Measurements from ENCODE around the gene MYD88. TPM values are rescaled to one million over a fixed set of nuclear protein-coding genes. Genes with fewer than 3 reads are reported as not detected.

MYD88 gene
- polyA plus RNA-seq, 1 donor (not counting 4 experiments of a cell fraction or from before 2014, with no cell fraction given) = 44.0 TPM

GRCh38 chr3:38121832-38122461 is 16.5 kb upstream of the MYD88 start:
- no peak for FAIRE-seq
- dilution Hi-C loops (cut with MboI; ENCODE audit: extremely low pct_ligation_motif_present, low sequenced_read_pairs) = no loop called here
- H3K36me3 ChIP-seq (ENCODE audit: control insufficient read depth in 2 of 2, extremely low read depth in 1 of 2, insufficient read depth in 2 of 2, low read length in 2 of 2) = peaks cover 35 to 39% of the 10 kb centered on the region in 2 experiments

GRCh38 chr3:38122712-38123290 is 15.7 kb upstream of the MYD88 start:
- no peak for DNase-seq (ENCODE audit: low read depth, low spot score)
- Histone ChIP-seq H3K27me3 (ENCODE audit: control insufficient read depth, extremely low read depth, insufficient read depth, low read length) (no peaks in the 10 kb centered on the region), H3K4me2 (ENCODE audit: control insufficient read depth, extremely low read depth, insufficient read depth, low read depth, low read length) (no peak overlapping the region), H3K9me3 (ENCODE audit: control insufficient read depth, low read depth, low read length) (no peaks in the 10 kb centered on the region), H3K9me1 (ENCODE audit: control insufficient read depth, extremely low read depth, insufficient read depth, low read length) (no peaks in the 10 kb centered on the region), H3K4me1 (ENCODE audit: control insufficient read depth, extremely low read depth, insufficient read depth, low read length) (no peaks in the 10 kb centered on the region), H3K27ac (ENCODE audit: control insufficient read depth, insufficient read depth, low read length) (no peak overlapping the region), H4K20me1 (ENCODE audit: control insufficient read depth, extremely low read depth, insufficient read depth, low read length) (no peaks in the 10 kb centered on the region), H2AFZ (ENCODE audit: control insufficient read depth, low read length) (no peak overlapping the region), H3K79me2 (ENCODE audit: control insufficient read depth, insufficient read depth, low read length) (no peaks in the 10 kb centered on the region), H3K36me3 (ENCODE audit: control insufficient read depth in 2 of 2, extremely low read depth in 1 of 2, insufficient read depth in 2 of 2, low read length in 2 of 2) (peaks cover 42 to 47% of the 10 kb centered on the region in 2 experiments), H3K9ac (ENCODE audit: control insufficient read depth, extremely low read depth, insufficient read depth, low read length) (no peak overlapping the region), H3K4me3 (ENCODE audit: control insufficient read depth in 2 of 3, extremely low read depth in 1 of 3, insufficient read depth in 2 of 3, low read depth in 1 of 3, low read length in 3 of 3) (no peak overlapping the region)
- dilution Hi-C loops (cut with MboI; ENCODE audit: extremely low pct_ligation_motif_present, low sequenced_read_pairs) = no loop called here
- no peak for FAIRE-seq
- TF ChIP-seq CTCF (optimal IDR thresholded peaks at IDR 0.05 in 1 of 3, IDR thresholded peaks at IDR 0.05 in 1 of 3, conservative IDR thresholded peaks at IDR 0.05 in 1 of 3; ENCODE audit: extremely low read depth in 1 of 3, insufficient read depth in 2 of 3, low read length in 3 of 3) (no peak), EZH2 (IDR thresholded peaks at IDR 0.05; ENCODE audit: low read length) (no peak)

More at GRCh38 chr3:38121832-38122461, 16.5 kb upstream of the MYD88 start:
- H4K20me1 ChIP-seq (ENCODE audit: control insufficient read depth, extremely low read depth, insufficient read depth, low read length) = no peaks in the 10 kb centered on the region
- DNase-seq (ENCODE audit: low read depth, low spot score) = no peak
- no peaks in the 10 kb centered on the region for H3K27me3 ChIP-seq (ENCODE audit: control insufficient read depth, extremely low read depth, insufficient read depth, low read length)
- no peak overlapping the region for H3K4me2 ChIP-seq (ENCODE audit: control insufficient read depth, extremely low read depth, insufficient read depth, low read depth, low read length)
- H3K9me3 ChIP-seq (ENCODE audit: control insufficient read depth, low read depth, low read length) = no peaks in the 10 kb centered on the region
- H3K4me1 ChIP-seq (ENCODE audit: control insufficient read depth, extremely low read depth, insufficient read depth, low read length) = no peaks in the 10 kb centered on the region
- H3K4me3 ChIP-seq (ENCODE audit: control insufficient read depth in 2 of 3, extremely low read depth in 1 of 3, insufficient read depth in 2 of 3, low read depth in 1 of 3, low read length in 3 of 3) = no peak overlapping the region
- no peak overlapping the region for H2AFZ ChIP-seq (ENCODE audit: control insufficient read depth, low read length)
- no peaks in the 10 kb centered on the region for H3K9me1 ChIP-seq (ENCODE audit: control insufficient read depth, extremely low read depth, insufficient read depth, low read length)
- TF ChIP-seq EZH2 (IDR thresholded peaks at IDR 0.05; ENCODE audit: low read length) = no peak
- no peak overlapping the region for H3K27ac ChIP-seq (ENCODE audit: control insufficient read depth, insufficient read depth, low read length)
- H3K9ac ChIP-seq (ENCODE audit: control insufficient read depth, extremely low read depth, insufficient read depth, low read length) = no peak overlapping the region
- H3K79me2 ChIP-seq (ENCODE audit: control insufficient read depth, insufficient read depth, low read length) = no peaks in the 10 kb centered on the region
